Activated T-cell treated with anti-CD3 and anti-CD28 coated beads, Interleukin-2, amount 50 U/mL, for 72 hours (primary cell): Measurements from ENCODE around the gene KCNJ1. TPM values are rescaled to one million over a fixed set of nuclear protein-coding genes. Genes with fewer than 3 reads are reported as not detected.

Experiments used
- ATAC-seq, 2 donors: fragments of 150-1000 bp; cut with Tn5 transposase; replicated peaks in 1 of 2; 2 replicates each; pipeline ENCODE4 v1.10.0; 2021; ENCODE audit warnings: moderate library complexity in 2 of 2, mild to moderate bottlenecking in 1 of 2
- DNase-seq, 2 donors: peaks; one replicate each; pipeline ENCODE4 v3.0.0; 2021 to 2022; ENCODE audit warnings: mixed read lengths in 1 of 2
- H3K27ac Mint-ChIP-seq: one replicate; pipeline ENCODE4 v1.8.0; 2022; ENCODE audit warnings: mild to moderate bottlenecking, moderate library complexity, mixed read lengths
- H3K27me3 Mint-ChIP-seq: one replicate; pipeline ENCODE4 v1.8.0; 2022; ENCODE audit warnings: low read depth, mixed read lengths
- H3K36me3 Mint-ChIP-seq, 2 donors: one replicate each; pipeline ENCODE4 v1.8.0; 2022; ENCODE audit warnings: mixed read lengths in 2 of 2, mild to moderate bottlenecking in 1 of 2; ENCODE audit not compliant: insufficient read depth in 2 of 2
- H3K4me1 Mint-ChIP-seq: one replicate; pipeline ENCODE4 v1.8.0; 2022; ENCODE audit warnings: low read depth, mixed read lengths
- H3K4me3 Mint-ChIP-seq, 2 donors: one replicate each; pipeline ENCODE4 v1.8.0; 2022; ENCODE audit warnings: mild to moderate bottlenecking in 2 of 2, mixed read lengths in 2 of 2, moderate library complexity in 2 of 2
- H3K9me3 Mint-ChIP-seq, 2 donors: one replicate each; pipeline ENCODE4 v1.8.0; 2022; ENCODE audit warnings: mixed read lengths in 2 of 2
- total RNA-seq, 2 donors: library from RNA; stranded (reverse); gene quantifications; one replicate each; pipeline ENCODE4 v1.2.3, GENCODE V29; 2022

KCNJ1 gene
- total RNA-seq, 2 donors from 2014 or later, result not detected

GRCh38 chr11:128845334-128845780 lies 21.7 kb downstream of the KCNJ1 start:
- Mint-ChIP-seq H3K4me3 (no peak overlapping the region), H3K36me3 (no peaks in the 10 kb centered on the region), H3K27ac (no peak overlapping the region), H3K27me3 (no peaks in the 10 kb centered on the region), H3K4me1 (peaks cover 26% of the 10 kb centered on the region), H3K9me3 (peaks cover 0 to 2% of the 10 kb centered on the region in 2 donors)
- ATAC-seq (peak; percentile 32 to 65), DNase-seq (no peak)

GRCh38 chr11:128843198-128843785 lies 23.8 kb downstream of the KCNJ1 start:
- Mint-ChIP-seq H3K9me3 (peaks cover 0 to 2% of the 10 kb centered on the region in 2 donors), H3K4me3 (no peak overlapping the region), H3K27me3 (no peaks in the 10 kb centered on the region), H3K4me1 (peaks cover 26% of the 10 kb centered on the region), H3K36me3 (no peaks in the 10 kb centered on the region), H3K27ac (no peak overlapping the region)
- no peak for ATAC-seq
- no peak for DNase-seq

GRCh38 chr11:128841461-128842072 lies 25.5 kb downstream of the KCNJ1 start:
- Mint-ChIP-seq H3K4me1 (peaks cover 26% of the 10 kb centered on the region), H3K36me3 (no peaks in the 10 kb centered on the region), H3K9me3 (peaks cover 2% of the 10 kb centered on the region in 2 donors), H3K4me3 (no peak overlapping the region), H3K27me3 (no peaks in the 10 kb centered on the region), H3K27ac (no peak overlapping the region)
- DNase-seq (no peak), ATAC-seq (no peak)

- no peaks in the 10 kb centered on the region for H3K36me3 Mint-ChIP-seq
- peaks cover 25% of the 10 kb centered on the region for H3K4me1 Mint-ChIP-seq
- H3K9me3 Mint-ChIP-seq, result peaks cover 2% of the 10 kb centered on the region in 2 donors
- ATAC-seq (no peak), DNase-seq (no peak)
- no peak overlapping the region for H3K4me3 Mint-ChIP-seq
- no peak overlapping the region for H3K27ac Mint-ChIP-seq
- H3K27me3 Mint-ChIP-seq, result no peaks in the 10 kb centered on the region
Measured at GRCh38 chr11:128840783-128841182, 26.3 kb downstream of the KCNJ1 start.

GRCh38 chr11:128840137-128840536 lies 27.0 kb downstream of the KCNJ1 start:
- peak; percentile 25 to 36 for ATAC-seq
- H3K27ac Mint-ChIP-seq, result no peak overlapping the region
- peak overlapping the region in 1 of 2 donors; percentile 35 for H3K4me3 Mint-ChIP-seq
- H3K36me3 Mint-ChIP-seq, result no peaks in the 10 kb centered on the region
- peaks cover 18% of the 10 kb centered on the region for H3K4me1 Mint-ChIP-seq
- H3K27me3 Mint-ChIP-seq, result no peaks in the 10 kb centered on the region
- peaks cover 2% of the 10 kb centered on the region in 2 donors for H3K9me3 Mint-ChIP-seq
- no peak for DNase-seq

GRCh38 chr11:128839081-128839480 lies 28.0 kb downstream of the KCNJ1 start:
- ATAC-seq, result no peak
- peaks cover 17% of the 10 kb centered on the region for H3K4me1 Mint-ChIP-seq
- H3K9me3 Mint-ChIP-seq, result peaks cover 2% of the 10 kb centered on the region in 2 donors
- H3K27me3 Mint-ChIP-seq, result no peaks in the 10 kb centered on the region
- H3K36me3 Mint-ChIP-seq, result no peaks in the 10 kb centered on the region
- H3K27ac Mint-ChIP-seq, result no peak overlapping the region
- H3K4me3 Mint-ChIP-seq, result no peak overlapping the region
- no peak for DNase-seq

GRCh38 chr11:128837627-128838026 lies 29.5 kb downstream of the KCNJ1 start:
- Mint-ChIP-seq H3K27me3 (peaks cover 7% of the 10 kb centered on the region), H3K9me3 (peaks cover 0 to 2% of the 10 kb centered on the region in 2 donors), H3K4me1 (peaks cover 17% of the 10 kb centered on the region), H3K4me3 (no peak overlapping the region), H3K27ac (no peak overlapping the region), H3K36me3 (no peaks in the 10 kb centered on the region)
- DNase-seq (no peak), ATAC-seq (no peak)

GRCh38 chr11:128835741-128836430 lies 31.2 kb downstream of the KCNJ1 start:
- Mint-ChIP-seq H3K36me3 (no peaks in the 10 kb centered on the region), H3K4me3 (no peak overlapping the region), H3K27me3 (peaks cover 8% of the 10 kb centered on the region), H3K4me1 (peaks cover 25% of the 10 kb centered on the region), H3K27ac (no peak overlapping the region), H3K9me3 (peaks cover 0 to 2% of the 10 kb centered on the region in 2 donors)
- ATAC-seq (no peak), DNase-seq (no peak)

GRCh38 chr11:128834157-128834556 lies 32.9 kb downstream of the KCNJ1 start:
- Mint-ChIP-seq H3K27me3 (peaks cover 8% of the 10 kb centered on the region), H3K27ac (no peak overlapping the region), H3K36me3 (no peaks in the 10 kb centered on the region), H3K9me3 (peaks cover 0 to 2% of the 10 kb centered on the region in 2 donors), H3K4me1 (peaks cover 29% of the 10 kb centered on the region), H3K4me3 (no peak overlapping the region)
- DNase-seq (no peak), ATAC-seq (no peak)

- DNase-seq, result no peak
- Mint-ChIP-seq H3K27ac (no peak overlapping the region), H3K9me3 (peaks cover 0 to under 1% of the 10 kb centered on the region in 2 donors), H3K27me3 (peaks cover 8% of the 10 kb centered on the region), H3K4me1 (peaks cover 29% of the 10 kb centered on the region), H3K36me3 (no peaks in the 10 kb centered on the region), H3K4me3 (peak overlapping the region in 1 of 2 donors; percentile 56)
- ATAC-seq, result no peak
Measured at GRCh38 chr11:128832121-128832497, 35.0 kb downstream of the KCNJ1 start.

GRCh38 chr11:128831174-128832120 lies 35.6 kb downstream of the KCNJ1 start:
- peak overlapping the region; percentile 98 for H3K27ac Mint-ChIP-seq
- H3K9me3 Mint-ChIP-seq, result no peaks in the 10 kb centered on the region
- H3K4me3 Mint-ChIP-seq, result peak overlapping the region; percentile 67 to 84

GRCh38 chr11:128830290-128831173 lies 36.6 kb downstream of the KCNJ1 start:
- Mint-ChIP-seq H3K4me3 (peak overlapping the region; percentile 67 to 84), H3K27ac (peak overlapping the region; percentile 98)
- DNase-seq, result peak in 1 of 2 donors; percentile 21

More at GRCh38 chr11:128831174-128832120, 35.6 kb downstream of the KCNJ1 start:
- peaks cover 8% of the 10 kb centered on the region for H3K27me3 Mint-ChIP-seq
- peak; percentile 80 to 81 for ATAC-seq
- no peaks in the 10 kb centered on the region for H3K36me3 Mint-ChIP-seq
- peak; percentile 79 to 88 for DNase-seq
- peaks cover 29% of the 10 kb centered on the region for H3K4me1 Mint-ChIP-seq

More at GRCh38 chr11:128830290-128831173, 36.6 kb downstream of the KCNJ1 start:
- Mint-ChIP-seq H3K36me3 (no peaks in the 10 kb centered on the region), H3K9me3 (no peaks in the 10 kb centered on the region), H3K4me1 (peaks cover 29% of the 10 kb centered on the region), H3K27me3 (peaks cover 8% of the 10 kb centered on the region)
- peak; percentile 52 to 69 for ATAC-seq
